Sigmoid colon (tissue), 7 donors: ENCODE results near the gene ANAPC5. TPM values are rescaled to one million over a fixed set of nuclear protein-coding genes. Genes with fewer than 3 reads are reported as not detected.
A peak's percentile ranks its signal among the peaks of the same experiment; 100 is the strongest.

ENCODE experiments used
- DNase-seq: peaks from one replicate; pipeline ENCODE4 v3.0.0-alpha.2; 2019
- H3K27ac ChIP-seq, 4 donors: fragments of 200-600 bp; sonication (generic); one replicate each; pipeline ENCODE4 v1.5.1; 2016 to 2019; ENCODE audit warnings: mild to moderate bottlenecking in 1 of 4
- H3K27me3 ChIP-seq, 3 donors: fragments of 200-600 bp; sonication (generic); one replicate each; pipeline ENCODE4 v1.5.1; 2019; ENCODE audit warnings: mild to moderate bottlenecking in 1 of 3
- H3K36me3 ChIP-seq, 4 donors: fragments of 200-600 bp; sonication (generic); one replicate each; pipeline ENCODE4 v1.5.1; 2016 to 2019
- H3K4me1 ChIP-seq, 4 donors: fragments of 200-600 bp; sonication (generic); one replicate each; pipeline ENCODE4 v1.5.1; 2017 to 2019
- H3K4me3 ChIP-seq, 4 donors: fragments of 200-600 bp; sonication (generic); one replicate each; pipeline ENCODE4 v1.5.1; 2017 to 2019; ENCODE audit warnings: mild to moderate bottlenecking in 2 of 4, moderate library complexity in 1 of 4
- H3K9me3 ChIP-seq, 4 donors: fragments of 200-600 bp in 3 of 4; sonication (generic) in 3 of 4; one replicate each; pipeline versions ENCODE4 v1.5.1 to v1.6.1; 2013 to 2019
- EP300 ChIP-seq, 4 donors: sonication (generic); formaldehyde crosslinking; IDR thresholded peaks; one replicate each; pipeline ENCODE4 v1.6.1; 2017; ENCODE audit warnings: antibody characterized with exemption in 4 of 4
- POLR2A ChIP-seq, 2 donors: fragments of 450-650 bp; IDR thresholded peaks; one replicate each; pipeline ENCODE4 v1.6.1; 2016; ENCODE audit warnings: antibody characterized with exemption in 2 of 2, mild to moderate bottlenecking in 2 of 2, moderate library complexity in 2 of 2
- POLR2AphosphoS5 ChIP-seq, 4 donors: sonication (generic); formaldehyde crosslinking; IDR thresholded peaks; one replicate each; pipeline ENCODE4 v1.6.1; 2017; ENCODE audit warnings: antibody characterized with exemption in 4 of 4
- WGBS, 2 donors: extraction: QIAGEN DNeasy Blood & Tissue Kit; methylation state at CpG; one replicate each; pipeline ENCODE4 v1.1.7; 2013; 5-methylcytosine and 5-hydroxymethylcytosine counted together
- intact Hi-C: fragments of 100-400 bp; cut with DNase I; formaldehyde crosslinking; loops from one replicate; pipeline ENCODE4 v1.15.1; 2023
- polyA plus RNA-seq, 3 donors: library from polyadenylated mRNA; stranded (reverse); fragments of 200-250 nt; gene quantifications; one replicate each; pipeline ENCODE4 v1.2.3, GENCODE V29; 2013
- total RNA-seq, 4 donors: library from RNA; depleted of rRNA; stranded (reverse); fragments of >200 nt; gene quantifications; one replicate each; pipeline ENCODE4 v1.1.0, GENCODE V29; 2016
- TF ChIP-seq, protein P1 (sequence below), 4 experiments: fragments of 450-650 bp in 3 of 4; fragments of 200-600 bp in 1 of 4; IDR thresholded peaks; one replicate each; pipeline ENCODE4 v1.5.1; 2016 to 2019; ENCODE audit warnings: antibody characterized with exemption in 4 of 4, mild to moderate bottlenecking in 3 of 4, moderate library complexity in 2 of 4
- donor health status: healthy with polysubstance abuse.
- donor health status: Bipolar disorder and iron deficiency.
- donor health status: healthy.

ANAPC5 gene
- total and polyA plus RNA-seq, 7 donors = 51.6 to 93.6 (median 76.0) TPM

DNA sequence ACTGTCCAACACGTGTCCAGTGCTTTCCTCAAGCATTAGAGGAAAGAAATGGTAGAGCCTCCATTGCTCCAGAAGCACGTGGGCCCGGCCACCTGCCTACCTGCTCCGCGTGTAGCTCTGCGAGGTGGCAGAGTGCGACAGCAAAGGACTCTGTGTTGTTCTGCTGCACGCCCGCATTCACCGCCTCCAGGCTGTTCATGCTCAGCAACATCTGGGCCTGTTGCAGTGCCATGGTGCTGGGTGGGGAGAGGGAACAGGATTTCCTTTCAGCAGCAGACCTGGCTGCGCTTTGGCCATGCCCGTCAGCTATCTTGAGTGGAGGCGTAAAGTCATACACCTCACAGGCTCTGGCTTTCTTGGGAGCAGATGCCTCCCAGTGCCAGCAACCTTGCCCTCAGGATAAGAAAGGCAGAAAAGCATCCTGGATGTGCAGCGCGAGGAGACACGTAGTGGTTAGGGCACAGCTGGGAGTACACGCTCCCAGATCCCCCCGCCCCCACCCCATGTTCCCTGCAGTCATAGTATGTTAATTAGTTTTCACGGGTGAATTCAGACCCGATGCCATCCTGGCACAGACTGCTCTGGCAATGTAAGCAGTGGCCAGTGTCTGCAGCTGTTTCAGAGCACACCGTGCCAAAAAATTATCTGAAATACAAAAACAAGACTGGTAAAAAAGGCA is 25.1 kb downstream of the ANAPC5 start:
- Histone ChIP-seq H3K4me1 (no peaks in the 10 kb centered on the region), H3K4me3 (no peak overlapping the region), H3K27ac (peak overlapping the region in 1 of 4 donors; percentile 19), H3K27me3 (no peaks in the 10 kb centered on the region), H3K9me3 (no peaks in the 10 kb centered on the region), H3K36me3 (peaks cover 7 to 99% (median 47%) of the 10 kb centered on the region in 4 donors)
- intact Hi-C loops = no loop called here
- WGBS, 2 donors = 83 to 91% methylated on average over 21 of the region's 21 CpGs
- TF ChIP-seq, protein P1, sequence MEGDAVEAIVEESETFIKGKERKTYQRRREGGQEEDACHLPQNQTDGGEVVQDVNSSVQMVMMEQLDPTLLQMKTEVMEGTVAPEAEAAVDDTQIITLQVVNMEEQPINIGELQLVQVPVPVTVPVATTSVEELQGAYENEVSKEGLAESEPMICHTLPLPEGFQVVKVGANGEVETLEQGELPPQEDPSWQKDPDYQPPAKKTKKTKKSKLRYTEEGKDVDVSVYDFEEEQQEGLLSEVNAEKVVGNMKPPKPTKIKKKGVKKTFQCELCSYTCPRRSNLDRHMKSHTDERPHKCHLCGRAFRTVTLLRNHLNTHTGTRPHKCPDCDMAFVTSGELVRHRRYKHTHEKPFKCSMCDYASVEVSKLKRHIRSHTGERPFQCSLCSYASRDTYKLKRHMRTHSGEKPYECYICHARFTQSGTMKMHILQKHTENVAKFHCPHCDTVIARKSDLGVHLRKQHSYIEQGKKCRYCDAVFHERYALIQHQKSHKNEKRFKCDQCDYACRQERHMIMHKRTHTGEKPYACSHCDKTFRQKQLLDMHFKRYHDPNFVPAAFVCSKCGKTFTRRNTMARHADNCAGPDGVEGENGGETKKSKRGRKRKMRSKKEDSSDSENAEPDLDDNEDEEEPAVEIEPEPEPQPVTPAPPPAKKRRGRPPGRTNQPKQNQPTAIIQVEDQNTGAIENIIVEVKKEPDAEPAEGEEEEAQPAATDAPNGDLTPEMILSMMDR (IDR thresholded peaks at IDR 0.05) = no peak
- TF ChIP-seq EP300 (IDR thresholded peaks at IDR 0.05) = no peak
- no peak for TF ChIP-seq POLR2A (IDR thresholded peaks at IDR 0.05)
- no peak for TF ChIP-seq POLR2AphosphoS5 (IDR thresholded peaks at IDR 0.05)
- no peak for DNase-seq

DNA sequence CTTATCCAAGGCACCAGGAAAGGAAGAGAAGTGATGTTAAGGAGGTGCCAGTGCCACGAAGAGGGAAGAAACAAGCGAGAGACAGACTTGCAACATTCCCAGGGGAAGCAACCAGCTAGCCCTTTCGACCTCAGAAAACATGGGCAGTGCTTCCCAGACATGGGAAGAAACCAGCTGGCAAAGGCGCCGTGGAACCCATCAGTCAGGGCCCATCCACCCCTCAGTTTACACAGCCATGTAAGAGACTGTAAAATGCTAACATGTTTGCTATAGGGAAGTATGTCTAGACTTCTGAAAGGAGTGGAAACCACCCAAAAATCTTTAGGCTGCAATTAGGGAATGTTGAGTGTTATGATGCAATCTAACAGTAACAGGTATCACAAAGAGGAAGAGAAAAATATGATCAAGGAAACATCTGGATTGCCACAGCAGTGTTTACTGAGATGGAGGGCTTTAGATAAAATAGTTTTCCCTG is 26.3 kb downstream of the ANAPC5 start:
- no peak for TF ChIP-seq POLR2A (IDR thresholded peaks at IDR 0.05)
- TF ChIP-seq EP300 (IDR thresholded peaks at IDR 0.05) = no peak
- TF ChIP-seq, protein P1 (IDR thresholded peaks at IDR 0.05) = no peak
- no peak for TF ChIP-seq POLR2AphosphoS5 (IDR thresholded peaks at IDR 0.05)
- H3K9me3 ChIP-seq = no peaks in the 10 kb centered on the region
- no peaks in the 10 kb centered on the region for H3K4me1 ChIP-seq
- intact Hi-C loops = no loop called here
- 62 to 67% methylated on average over 5 of the region's 5 CpGs for WGBS, 2 donors
- H3K27ac ChIP-seq = no peak overlapping the region
- DNase-seq = no peak
- H3K4me3 ChIP-seq = no peak overlapping the region
- H3K27me3 ChIP-seq = no peaks in the 10 kb centered on the region
- H3K36me3 ChIP-seq = peaks cover 7 to 95% (median 41%) of the 10 kb centered on the region in 4 donors

DNA sequence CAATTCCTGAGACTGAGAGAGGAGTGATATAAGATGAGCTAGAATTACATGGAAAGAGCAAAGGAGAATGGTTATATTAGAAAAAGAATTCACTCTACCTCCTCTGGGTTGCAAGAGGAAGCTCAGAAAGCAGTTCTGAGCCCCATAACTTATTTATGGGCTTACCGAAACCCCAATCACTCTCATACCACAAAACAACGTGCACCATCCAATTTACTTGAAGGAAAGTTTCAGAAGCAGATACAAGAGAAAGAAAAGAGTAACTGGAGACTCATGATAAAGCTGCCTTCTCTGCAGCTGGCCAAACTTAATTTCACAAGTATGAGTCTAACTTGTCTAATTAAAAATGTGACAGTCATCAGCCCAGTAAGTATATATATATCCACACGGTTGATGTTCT is 28.3 kb downstream of the ANAPC5 start:
- 92 to 93% methylated on average over 3 of the region's 3 CpGs for WGBS, 2 donors
- no peaks in the 10 kb centered on the region for H3K4me1 ChIP-seq
- H3K4me3 ChIP-seq = no peak overlapping the region
- TF ChIP-seq, protein P1 (IDR thresholded peaks at IDR 0.05) = no peak
- TF ChIP-seq EP300 (IDR thresholded peaks at IDR 0.05) (no peak), POLR2A (IDR thresholded peaks at IDR 0.05) (no peak), POLR2AphosphoS5 (IDR thresholded peaks at IDR 0.05) (no peak)
- peaks cover 7 to 95% (median 37%) of the 10 kb centered on the region in 4 donors for H3K36me3 ChIP-seq
- H3K27me3 ChIP-seq = no peaks in the 10 kb centered on the region
- intact Hi-C loops = no loop called here
- no peaks in the 10 kb centered on the region for H3K9me3 ChIP-seq
- H3K27ac ChIP-seq = no peak overlapping the region
- DNase-seq = no peak

DNA sequence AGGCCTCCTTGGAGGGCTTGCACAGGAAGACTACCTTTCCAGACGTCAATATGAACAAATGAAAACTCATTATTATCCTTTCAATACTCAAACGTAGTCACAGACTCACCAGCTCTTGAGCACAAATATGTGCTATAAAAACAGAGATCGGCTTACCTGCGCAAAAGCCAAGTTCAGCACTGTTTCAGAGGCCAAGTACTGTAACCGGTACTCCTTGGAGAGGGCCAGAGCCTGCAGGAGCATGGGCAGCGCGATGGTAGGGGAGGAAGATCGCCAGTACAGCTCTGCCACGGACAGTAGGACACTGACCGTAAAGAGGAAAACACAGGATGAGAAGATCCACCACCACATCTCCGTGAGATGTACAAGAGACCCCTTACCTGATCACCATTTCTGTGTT is 34.1 kb downstream of the ANAPC5 start:
- no peaks in the 10 kb centered on the region for H3K4me1 ChIP-seq
- 91 to 94% methylated on average over 11 of the region's 11 CpGs for WGBS, 2 donors
- TF ChIP-seq POLR2A (IDR thresholded peaks at IDR 0.05) (no peak), POLR2AphosphoS5 (IDR thresholded peaks at IDR 0.05) (no peak), EP300 (IDR thresholded peaks at IDR 0.05) (no peak)
- TF ChIP-seq, protein P1 (IDR thresholded peaks at IDR 0.05) = no peak
- no peaks in the 10 kb centered on the region for H3K9me3 ChIP-seq
- H3K4me3 ChIP-seq = no peak overlapping the region
- no peak for DNase-seq
- H3K36me3 ChIP-seq = peaks cover 0 to 62% (median 14%) of the 10 kb centered on the region in 4 donors
- no peak overlapping the region for H3K27ac ChIP-seq
- intact Hi-C loops = no loop called here
- H3K27me3 ChIP-seq = no peaks in the 10 kb centered on the region
